ENCODE measurements around the gene TMEM255B.
"Not testable (repeated sequence)": the region's sequence is repeated elsewhere in the genome, so short reads cannot be mapped to it uniquely, and the experiment has no call there.

DNA sequence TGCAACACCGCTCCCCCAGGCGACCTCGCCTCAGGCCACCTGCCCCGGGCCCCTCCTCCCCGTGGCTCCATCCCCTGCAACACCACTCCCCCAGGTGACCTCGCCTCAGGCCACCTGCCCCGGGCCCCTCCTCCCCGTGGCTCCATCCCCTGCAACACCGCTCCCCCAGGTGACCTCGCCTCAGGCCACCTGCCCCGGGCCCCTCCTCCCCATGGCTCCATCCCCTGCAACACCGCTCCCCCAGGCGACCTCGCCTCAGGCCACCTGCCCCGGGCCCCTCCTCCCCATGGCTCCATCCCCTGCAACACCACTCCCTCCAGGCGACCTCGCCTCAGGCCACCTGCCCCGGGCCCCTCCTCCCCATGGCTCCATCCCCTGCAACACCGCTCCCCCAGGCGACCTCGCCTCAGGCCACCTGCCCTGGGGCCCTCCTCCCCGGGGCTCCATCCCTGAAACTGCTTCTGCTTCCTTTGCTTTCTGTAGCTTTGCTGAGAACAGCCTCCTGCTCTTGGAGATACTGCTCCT, 71.5 kb downstream of the TMEM255B start:
- TF ChIP-seq SUZ12, FOXK2 (IDR thresholded peaks at IDR 0.05): not testable (repeated sequence)
